NCI-H1092 (cell line): ENCODE data around the gene PLEKHM2.
"Not testable (repeated sequence)": the region's sequence is repeated elsewhere in the genome, so short reads cannot be mapped to it uniquely, and the experiment has no call there.

ENCODE experiments used
- DNase-seq: peaks from one replicate; lab custom pipeline; 2025; lab: John Stamatoyannopoulos, UW

The PLEKHM2 gene

DNA sequence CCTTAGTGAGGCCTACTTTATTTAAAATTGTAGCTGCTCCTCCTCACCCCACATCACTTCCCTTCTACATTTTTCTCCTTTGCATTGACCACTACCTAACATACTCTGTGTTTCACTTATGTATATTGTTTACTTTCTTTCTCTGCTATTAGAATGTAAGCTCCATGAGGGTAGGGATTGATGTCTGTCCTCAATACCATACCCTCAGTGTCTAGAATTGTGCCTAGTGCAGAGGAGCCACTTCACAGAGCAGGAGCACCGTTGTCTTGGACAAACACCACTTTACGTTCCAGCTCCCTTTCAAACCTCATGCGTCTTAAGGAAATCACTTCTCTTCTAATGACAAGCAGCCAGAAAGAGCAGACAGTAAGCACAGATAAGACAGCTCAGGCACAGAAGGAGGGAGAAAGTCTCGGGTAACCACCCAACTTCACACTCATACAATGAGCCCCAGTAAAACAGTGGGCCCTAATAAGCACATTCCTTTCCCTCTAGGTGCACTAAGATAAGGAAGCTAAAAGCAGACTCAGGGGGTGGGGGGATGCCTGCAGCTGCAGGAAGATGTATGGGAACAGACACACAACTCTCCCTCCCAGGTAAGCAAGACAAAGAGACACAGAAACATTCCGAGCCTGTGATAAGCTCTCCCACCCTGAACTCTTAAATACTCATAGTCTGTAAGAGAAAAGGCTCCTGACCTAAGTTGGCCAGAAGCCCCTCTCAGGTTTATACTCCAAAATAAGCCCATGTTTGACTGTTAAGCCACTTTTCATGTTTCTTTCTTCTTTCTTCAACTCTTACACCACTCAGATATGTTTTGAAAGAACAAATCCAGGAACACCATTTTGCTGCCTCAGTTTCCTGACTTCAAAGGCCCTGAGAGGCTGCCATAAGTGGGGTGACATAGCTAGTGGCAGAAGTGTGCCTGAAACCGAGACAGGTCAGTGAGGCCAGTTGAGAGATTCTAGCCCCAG lies 7.1 kb upstream of the PLEKHM2 start:
- no peak for DNase-seq

DNA sequence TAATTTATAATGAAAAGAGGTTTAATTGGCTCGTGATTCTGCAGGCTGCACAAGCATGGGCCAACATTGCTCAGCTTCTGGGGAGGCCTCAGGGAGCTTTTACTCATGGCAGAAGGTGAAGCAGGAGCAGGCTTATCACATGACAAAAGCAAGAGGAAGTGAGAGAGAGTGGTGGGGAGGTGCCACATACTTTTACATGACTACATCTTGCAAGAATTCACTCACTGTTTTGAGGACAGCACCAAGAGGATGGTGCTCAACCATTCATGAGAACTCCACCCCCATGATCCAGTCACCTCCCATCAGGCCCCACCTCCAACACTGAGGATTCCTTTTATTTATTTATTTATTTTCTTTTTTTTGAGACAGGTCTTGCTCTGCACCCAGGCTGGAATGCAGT lies 5.5 kb upstream of the PLEKHM2 start:
- no peak for DNase-seq

GRCh38 chr1:15680131-15680530 lies 4.0 kb upstream of the PLEKHM2 start:
- no peak for DNase-seq

GRCh38 chr1:15680561-15681348 lies 3.4 kb upstream of the PLEKHM2 start:
- no peak for DNase-seq

DNA sequence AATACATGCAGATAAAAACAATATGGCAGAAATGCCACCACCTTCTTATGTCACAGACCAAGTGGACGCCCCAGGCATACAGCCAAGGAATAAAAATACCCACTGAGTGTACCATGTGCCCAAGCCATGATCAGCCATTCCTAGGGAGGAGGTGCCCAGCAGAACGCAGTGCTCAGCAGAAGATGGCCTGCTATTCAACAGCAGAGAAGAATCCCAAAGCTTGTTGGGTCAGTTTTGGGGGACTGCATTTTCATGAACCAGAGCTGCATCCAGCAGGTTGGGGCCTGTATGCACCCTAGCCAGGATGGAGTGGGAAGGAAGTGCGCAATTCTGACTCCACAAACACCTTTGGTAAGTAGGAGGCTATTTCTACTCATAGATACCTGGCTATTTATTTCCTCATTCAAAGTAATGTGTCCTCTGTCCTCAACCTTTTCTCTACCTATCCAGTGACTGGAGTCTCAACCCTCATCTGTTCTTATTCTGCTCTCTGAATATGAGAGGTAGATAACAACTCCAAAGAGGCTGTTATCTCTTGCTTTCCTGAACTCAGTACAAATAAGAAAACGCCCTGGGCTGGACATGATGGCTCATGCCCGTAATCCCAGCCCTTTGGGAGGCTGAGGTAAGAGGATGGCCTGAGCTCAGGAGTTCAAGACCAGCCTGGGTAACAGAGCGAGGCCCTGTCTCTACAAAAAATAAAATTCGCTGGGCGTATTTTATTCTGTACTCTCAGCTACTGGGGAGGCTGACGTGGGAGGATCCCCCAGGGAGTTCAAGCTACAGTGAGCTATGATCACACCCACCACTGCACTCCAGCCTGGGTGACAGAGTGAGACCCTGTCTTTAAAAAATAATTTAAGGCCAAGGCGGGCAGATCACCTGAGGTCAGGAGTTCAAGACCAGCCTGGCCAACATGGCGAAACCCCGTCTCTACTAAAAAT lies 2.5 kb upstream of the PLEKHM2 start:
- DNase-seq: no peak

- no peak for DNase-seq
Measured at GRCh38 chr1:15682936-15683341, 1.2 kb upstream of the PLEKHM2 start.

- DNase-seq: no peak
Measured at GRCh38 chr1:15683345-15684039, 628 bp upstream of the PLEKHM2 start.

DNA sequence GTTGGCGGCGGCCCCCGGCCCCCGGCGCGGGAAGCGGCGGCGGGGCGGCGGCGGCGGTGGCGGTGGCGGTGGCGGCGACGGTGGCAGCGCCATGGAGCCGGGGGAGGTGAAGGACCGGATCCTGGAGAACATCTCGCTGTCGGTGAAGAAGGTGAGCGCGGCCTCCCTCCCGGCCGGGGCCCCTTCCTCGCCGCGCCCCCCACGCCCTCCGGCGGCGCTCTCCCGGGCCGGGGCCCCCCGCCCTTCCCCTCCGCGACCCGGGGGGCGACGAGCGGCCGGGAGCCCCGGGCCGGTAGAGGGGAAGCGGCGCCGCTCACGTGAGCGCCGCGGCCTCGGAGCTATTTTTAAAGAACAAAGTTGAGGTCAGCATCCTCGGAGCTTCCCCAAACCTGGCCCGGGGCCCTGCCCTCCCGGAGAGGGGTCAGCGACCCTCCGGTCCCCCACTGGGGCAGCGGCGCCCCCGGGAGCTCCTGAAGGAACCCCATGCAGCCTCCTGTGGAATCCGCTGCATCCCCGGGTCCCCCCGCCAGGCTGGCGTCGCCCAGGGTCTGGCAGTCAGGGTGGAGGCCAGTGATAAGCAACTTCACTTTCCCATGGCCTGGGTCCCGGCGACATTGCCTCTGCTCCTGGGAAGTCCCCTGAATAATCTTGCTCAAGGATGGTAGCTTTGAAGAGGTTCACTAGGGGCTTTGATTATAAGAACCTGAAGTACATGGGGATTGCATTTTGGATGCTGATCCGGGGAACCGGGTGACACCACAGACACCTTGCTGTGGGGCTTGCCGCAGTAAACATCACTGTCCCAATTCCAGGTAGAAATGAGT lies 560 bp downstream of the PLEKHM2 start:
- no peak for DNase-seq

DNA sequence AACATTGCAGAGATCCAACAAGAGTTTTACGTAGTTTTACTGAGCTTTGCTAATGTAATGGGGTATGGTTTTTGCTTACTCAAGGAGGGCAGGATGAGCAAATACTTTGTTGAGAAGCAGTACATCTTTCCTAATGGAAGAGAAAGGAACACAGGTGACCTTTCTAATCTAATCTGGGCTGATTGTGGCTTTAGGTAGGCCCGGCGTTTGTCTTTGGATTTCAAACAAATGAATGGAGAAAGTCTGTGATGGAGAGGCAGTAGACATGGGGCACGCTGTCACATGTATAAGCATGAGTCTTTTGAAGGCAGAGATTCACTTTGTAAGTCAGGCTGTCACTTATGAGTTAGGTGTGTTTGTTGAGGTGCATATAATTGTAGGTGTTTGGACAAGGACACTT lies 1.7 kb downstream of the PLEKHM2 start:
- DNase-seq: no peak

- no peak for DNase-seq
Measured at GRCh38 chr1:15687446-15687845, 3.3 kb downstream of the PLEKHM2 start.

DNA sequence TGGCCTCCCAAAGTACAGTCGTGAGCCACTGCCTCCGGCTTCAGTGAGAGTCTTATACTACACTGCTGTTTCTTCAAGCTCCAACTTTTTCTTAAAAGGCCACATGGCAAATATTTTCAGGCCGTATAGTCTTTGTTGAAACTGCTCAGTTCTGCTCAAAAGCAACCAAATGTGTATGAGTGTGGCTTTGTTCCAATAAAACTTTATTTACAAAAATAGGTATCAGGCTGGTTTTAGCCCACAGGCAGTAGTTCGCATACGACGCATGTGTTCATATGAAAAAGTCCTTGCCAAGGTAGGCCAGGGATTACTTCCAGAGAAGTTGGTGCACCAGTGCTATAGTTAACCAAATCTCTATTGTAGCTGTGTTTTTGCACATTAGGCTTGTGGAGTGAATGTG lies 6.2 kb downstream of the PLEKHM2 start:
- DNase-seq: no peak

DNA sequence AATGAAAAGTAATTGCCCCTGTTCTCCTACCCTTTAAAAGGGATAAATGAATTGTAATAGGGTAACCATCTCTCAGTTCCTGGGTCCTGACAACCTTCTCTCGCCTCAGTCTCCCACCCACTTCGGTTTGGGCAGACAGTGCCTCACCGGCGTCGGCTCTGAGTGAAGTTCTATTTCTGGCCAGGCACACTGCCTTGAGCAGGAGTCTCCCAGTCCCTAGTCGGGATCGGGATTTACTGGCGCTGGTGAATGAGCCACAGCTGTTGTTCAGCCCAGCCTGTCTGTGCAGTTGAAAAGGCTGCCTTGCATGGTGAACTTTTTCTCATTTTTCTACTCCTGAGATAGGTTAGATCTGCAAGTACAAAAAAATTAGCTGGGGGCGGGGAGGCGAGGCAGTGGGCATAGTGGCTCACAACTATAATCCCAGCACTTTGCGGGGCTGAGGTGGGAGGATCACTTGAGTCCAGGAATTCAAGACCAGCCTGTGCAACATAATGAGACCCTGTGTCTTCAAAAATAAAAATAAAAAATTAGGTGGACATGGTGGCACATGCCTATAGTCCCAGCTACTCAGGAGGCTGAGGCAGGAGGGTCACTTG lies 7.4 kb downstream of the PLEKHM2 start:
- no peak for DNase-seq

DNA sequence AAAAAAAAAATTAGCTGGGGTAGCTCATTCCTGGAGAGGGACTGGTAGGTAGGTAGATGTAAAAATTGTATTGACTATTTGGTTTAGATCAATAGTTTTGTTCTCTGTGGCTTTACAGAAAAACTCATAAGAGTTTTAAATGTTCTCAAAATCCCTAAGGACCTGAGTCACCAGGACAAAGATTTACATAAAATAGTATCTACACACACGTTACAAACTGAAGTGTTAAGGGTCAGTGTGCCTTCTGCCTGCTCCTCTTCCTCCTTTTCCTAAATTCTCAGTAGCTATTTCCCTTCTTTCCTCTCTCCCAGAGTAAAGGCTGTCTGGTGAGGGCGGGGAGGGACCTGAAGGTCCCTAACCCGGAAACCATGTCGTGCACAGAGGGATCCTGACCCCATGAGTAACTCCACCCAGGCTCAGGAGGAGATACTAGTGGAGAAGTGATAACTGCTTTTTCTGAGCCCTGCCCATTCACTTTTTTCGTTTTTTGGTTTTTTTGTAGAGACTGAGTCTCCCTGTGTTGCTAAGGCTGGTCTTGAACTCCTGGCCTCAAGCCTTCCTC lies 8.1 kb downstream of the PLEKHM2 start:
- DNase-seq: no peak

GRCh38 chr1:15693371-15693770 lies 9.3 kb downstream of the PLEKHM2 start:
- no peak for DNase-seq

- DNase-seq: no peak
Measured at GRCh38 chr1:15696956-15697521, 12.9 kb downstream of the PLEKHM2 start.

DNA sequence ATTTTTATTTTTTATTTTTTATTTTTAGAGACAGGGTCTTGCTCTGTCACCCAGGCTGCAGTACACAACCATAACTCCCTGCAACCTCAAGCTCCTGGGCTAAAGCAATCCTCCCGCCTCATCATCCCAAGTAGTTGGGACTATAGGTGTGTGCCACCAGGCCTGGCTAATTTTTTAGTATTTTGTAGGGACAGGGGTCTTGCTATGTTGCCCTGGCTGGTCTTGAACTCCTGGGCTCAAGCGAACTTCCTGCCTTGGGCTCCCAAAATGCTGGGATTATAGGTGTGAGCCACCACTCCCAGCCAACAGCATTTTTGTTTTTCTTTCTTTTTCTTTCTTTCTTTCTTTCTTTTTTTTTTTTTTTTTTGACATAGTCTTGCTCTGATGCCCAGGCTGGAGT lies 14.1 kb downstream of the PLEKHM2 start:
- no peak for DNase-seq

DNA sequence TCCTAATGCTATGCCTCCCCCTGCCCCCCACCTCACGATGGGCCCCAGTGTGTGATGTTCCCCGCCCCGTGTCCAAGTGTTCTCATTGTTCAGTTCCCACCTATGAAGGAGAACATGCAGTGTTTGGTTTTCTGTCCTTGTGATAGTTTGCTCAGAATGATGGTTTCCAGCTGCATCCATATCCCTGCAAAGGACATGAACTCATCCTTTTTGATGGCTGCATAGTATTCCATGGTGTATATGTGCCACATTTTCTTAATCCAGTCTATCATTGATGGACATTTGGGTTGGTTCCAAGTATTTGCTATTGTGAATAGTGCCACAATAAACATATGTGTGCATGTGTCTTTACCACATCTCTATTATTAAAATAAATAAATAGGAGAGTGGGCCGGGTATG lies 15.2 kb downstream of the PLEKHM2 start:
- DNase-seq: not testable (repeated sequence)

DNA sequence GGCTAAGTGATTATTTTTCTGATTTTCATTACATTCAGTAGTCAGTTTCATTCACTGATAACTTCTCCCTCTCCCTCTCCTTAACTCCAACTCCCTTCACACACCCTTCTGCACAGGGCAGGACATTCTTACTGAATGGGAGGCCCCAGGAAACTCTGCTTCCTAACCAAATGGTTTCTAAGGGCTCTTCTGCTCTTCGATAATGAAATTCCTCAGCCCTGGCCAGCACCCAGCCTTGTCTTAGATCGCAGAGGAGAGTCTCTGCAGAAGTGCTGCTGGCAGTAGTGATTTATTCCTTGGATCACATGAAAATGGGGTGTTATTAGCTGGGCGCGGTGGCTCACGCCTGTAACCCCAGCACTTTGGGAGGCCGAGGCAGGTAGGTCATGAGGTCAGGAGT lies 16.4 kb downstream of the PLEKHM2 start:
- DNase-seq: no peak

- no peak for DNase-seq
Measured at GRCh38 chr1:15701784-15702183, 17.7 kb downstream of the PLEKHM2 start.
